ENCODE results near the gene CRABP1. TPM values are rescaled to one million over a fixed set of nuclear protein-coding genes. Genes with fewer than 3 reads are reported as not detected.

Gene CRABP1
- total RNA-seq, 4 donors from 2014 or later: 19.6 to 211 (median 105) TPM

GRCh38 chr15:78350058-78350457 lies 9.9 kb downstream of the CRABP1 start:
- H3K27ac ChIP-seq: peak overlapping the region; percentile 89 to 94 (median 94)
- no peaks in the 10 kb centered on the region for H3K27me3 ChIP-seq
- H3K4me1 ChIP-seq: peaks cover 25 to 39% of the 10 kb centered on the region in 2 donors
- DNase-seq: peak; percentile 81 to 83
- H3K36me3 ChIP-seq: no peaks in the 10 kb centered on the region
- H3K4me3 ChIP-seq (replicated peaks in 1 of 3): no peak overlapping the region
- 54 to 55% methylated on average over 4 of the region's 4 CpGs for WGBS, 2 donors
- intact Hi-C loops (cut with DNase I): no loop called here
- H3K9me3 ChIP-seq: no peaks in the 10 kb centered on the region
- TF ChIP-seq CTCF (IDR thresholded peaks at IDR 0.05): no peak
- TF ChIP-seq POLR2A (IDR thresholded peaks at IDR 0.05): peak in 1 of 2 donors; percentile 69

GRCh38 chr15:78351539-78351938 lies 11.4 kb downstream of the CRABP1 start:
- intact Hi-C loops (cut with DNase I): no loop called here
- TF ChIP-seq POLR2A (IDR thresholded peaks at IDR 0.05): no peak
- TF ChIP-seq CTCF (IDR thresholded peaks at IDR 0.05): no peak
- Histone ChIP-seq H3K9me3 (no peaks in the 10 kb centered on the region), H3K4me3 (replicated peaks in 1 of 3) (no peak overlapping the region), H3K27ac (no peak overlapping the region), H3K27me3 (no peaks in the 10 kb centered on the region), H3K36me3 (no peaks in the 10 kb centered on the region), H3K4me1 (peaks cover 25 to 38% of the 10 kb centered on the region in 2 donors)
- DNase-seq: no peak
- WGBS, 2 donors: 84 to 100% methylated on average over 3 of the region's 3 CpGs

- 61 to 83% methylated on average over 4 of the region's 4 CpGs for WGBS, 2 donors
- no peak for DNase-seq
- Histone ChIP-seq H3K27me3 (no peaks in the 10 kb centered on the region), H3K4me3 (replicated peaks in 1 of 3) (no peak overlapping the region), H3K9me3 (no peaks in the 10 kb centered on the region), H3K4me1 (peaks cover 16 to 24% of the 10 kb centered on the region in 2 donors), H3K27ac (no peak overlapping the region), H3K36me3 (no peaks in the 10 kb centered on the region)
- no peak for TF ChIP-seq POLR2A (IDR thresholded peaks at IDR 0.05)
- TF ChIP-seq CTCF (IDR thresholded peaks at IDR 0.05): no peak
- intact Hi-C loops (cut with DNase I): no loop called here
Observed at GRCh38 chr15:78353093-78353492, 12.9 kb downstream of the CRABP1 start.

GRCh38 chr15:78355177-78355576 lies 15.0 kb downstream of the CRABP1 start:
- TF ChIP-seq POLR2A (IDR thresholded peaks at IDR 0.05) (no peak), CTCF (IDR thresholded peaks at IDR 0.05) (no peak)
- intact Hi-C loops (cut with DNase I): no loop called here
- WGBS, 2 donors: 74 to 78% methylated on average over 8 of the region's 8 CpGs

GRCh38 chr15:78358102-78358870 lies 18.1 kb downstream of the CRABP1 start:
- Histone ChIP-seq H3K4me3 (replicated peaks in 1 of 3) (no peak overlapping the region), H3K4me1 (peaks cover 0 to 6% of the 10 kb centered on the region in 2 donors), H3K9me3 (no peaks in the 10 kb centered on the region), H3K27me3 (no peaks in the 10 kb centered on the region), H3K27ac (no peak overlapping the region), H3K36me3 (no peaks in the 10 kb centered on the region)
- intact Hi-C loops (cut with DNase I): no loop called here
- WGBS, 2 donors: 57 to 60% methylated on average over 6 of the region's 6 CpGs
- TF ChIP-seq POLR2A (IDR thresholded peaks at IDR 0.05): no peak
- no peak for TF ChIP-seq CTCF (IDR thresholded peaks at IDR 0.05)
- no peak for DNase-seq

More at GRCh38 chr15:78355177-78355576, 15.0 kb downstream of the CRABP1 start:
- Histone ChIP-seq H3K9me3 (no peaks in the 10 kb centered on the region), H3K27me3 (no peaks in the 10 kb centered on the region), H3K4me1 (peaks cover 5 to 10% of the 10 kb centered on the region in 2 donors), H3K27ac (no peak overlapping the region), H3K36me3 (no peaks in the 10 kb centered on the region), H3K4me3 (replicated peaks in 1 of 3) (no peak overlapping the region)
- no peak for DNase-seq

Measured in thyroid gland (tissue), 4 donors.